ENCODE measurements around the gene MAB21L4. TPM values are rescaled to one million over a fixed set of nuclear protein-coding genes. Genes with fewer than 3 reads are reported as not detected.
A peak's percentile ranks its signal among the peaks of the same experiment; 100 is the strongest.

The MAB21L4 gene
- total RNA-seq, 2 donors from 2014 or later, result 6.1 to 22.2 TPM

- intact Hi-C loops (cut with DNase I), result no loop called here
- no peaks in the 10 kb centered on the region for H3K9me3 ChIP-seq
- H3K27ac ChIP-seq, result no peak within 1 kb of the TSS
- no peaks in the 10 kb centered on the region for H3K27me3 ChIP-seq
- DNase-seq, result peak; percentile 76
- H3K4me3 ChIP-seq, result no peak within 1 kb of the TSS
- peaks cover 3% of the 10 kb centered on the region for H3K4me1 ChIP-seq
- no peak within 1 kb of the TSS for H3K9ac ChIP-seq (ENCODE audit: low read depth in 2 of 2, low read length in 2 of 2)
- H3K36me3 ChIP-seq, result no peaks in the 10 kb centered on the region
- no peak for TF ChIP-seq CTCF (IDR thresholded peaks at IDR 0.05)
Observed at GRCh38 chr2:240868286-240869108, 27.5 kb downstream of the MAB21L4 start, which contains the start of gene AGXT. TSS of gene AGXT (plus strand) at chr2:240868824. CDS start at chr2:240868866, 42 bp downstream.

GRCh38 chr2:240865391-240865790 lies 30.6 kb downstream of the MAB21L4 start:
- intact Hi-C loops (cut with DNase I), result no loop called here
- no peak overlapping the region for H3K4me3 ChIP-seq
- no peaks in the 10 kb centered on the region for H3K27me3 ChIP-seq
- DNase-seq, result no peak
- H3K27ac ChIP-seq, result no peak overlapping the region
- no peaks in the 10 kb centered on the region for H3K9me3 ChIP-seq
- no peak overlapping the region for H3K9ac ChIP-seq (ENCODE audit: low read depth in 2 of 2, low read length in 2 of 2)
- H3K4me1 ChIP-seq, result peaks cover 3% of the 10 kb centered on the region
- H3K36me3 ChIP-seq, result no peaks in the 10 kb centered on the region
- no peak for TF ChIP-seq CTCF (IDR thresholded peaks at IDR 0.05)

- DNase-seq, result no peak
- no peak overlapping the region for H3K9ac ChIP-seq (ENCODE audit: low read depth in 2 of 2, low read length in 2 of 2)
- no peak overlapping the region for H3K4me3 ChIP-seq
- peaks cover 3% of the 10 kb centered on the region for H3K4me1 ChIP-seq
- no peaks in the 10 kb centered on the region for H3K36me3 ChIP-seq
- no peaks in the 10 kb centered on the region for H3K27me3 ChIP-seq
- no peak overlapping the region for H3K27ac ChIP-seq
- intact Hi-C loops (cut with DNase I), result no loop called here
- TF ChIP-seq CTCF (IDR thresholded peaks at IDR 0.05), result no peak
- no peaks in the 10 kb centered on the region for H3K9me3 ChIP-seq
Observed at GRCh38 chr2:240864475-240864874, 31.5 kb downstream of the MAB21L4 start.

- no peaks in the 10 kb centered on the region for H3K4me1 ChIP-seq
- H3K9me3 ChIP-seq, result no peaks in the 10 kb centered on the region
- no peaks in the 10 kb centered on the region for H3K36me3 ChIP-seq
- H3K27me3 ChIP-seq, result no peaks in the 10 kb centered on the region
- TF ChIP-seq CTCF (IDR thresholded peaks at IDR 0.05), result no peak
- no peak overlapping the region for H3K9ac ChIP-seq (ENCODE audit: low read depth in 2 of 2, low read length in 2 of 2)
- intact Hi-C loops (cut with DNase I), result no loop called here
- DNase-seq, result no peak
- no peak overlapping the region for H3K27ac ChIP-seq
- H3K4me3 ChIP-seq, result no peak overlapping the region
Observed at GRCh38 chr2:240861547-240861946, 34.4 kb downstream of the MAB21L4 start.

- intact Hi-C loops (cut with DNase I), result no loop called here
- TF ChIP-seq CTCF (IDR thresholded peaks at IDR 0.05), result no peak
- Histone ChIP-seq H3K27me3 (no peaks in the 10 kb centered on the region), H3K9ac (ENCODE audit: low read depth in 2 of 2, low read length in 2 of 2) (no peak overlapping the region), H3K4me1 (no peaks in the 10 kb centered on the region), H3K4me3 (no peak overlapping the region), H3K36me3 (no peaks in the 10 kb centered on the region), H3K27ac (no peak overlapping the region), H3K9me3 (no peaks in the 10 kb centered on the region)
- no peak for DNase-seq
Observed at GRCh38 chr2:240858871-240859270, 37.1 kb downstream of the MAB21L4 start.

Data from colonic mucosa (tissue), 4 donors.